K562 (cell line): ENCODE results near the gene WHAMM. TPM values are rescaled to one million over a fixed set of nuclear protein-coding genes. Genes with fewer than 3 reads are reported as not detected.

Experiments used
- BRD4 ChIP-seq: fragments of 200-600 bp; sonication (generic); IDR thresholded peaks from 2 replicates; pipeline ENCODE4 v1.6.1; 2017; ENCODE audit warnings: inconsistent platforms
- EGR1 ChIP-seq: fragments of 450-650 bp; conservative IDR thresholded peaks from 2 replicates; pipeline ENCODE4 v1.6.1; 2017; ENCODE audit warnings: mild to moderate bottlenecking
- ETV5 ChIP-seq: sonication (generic); formaldehyde crosslinking; IDR thresholded peaks from 2 replicates; pipeline ENCODE4 v1.4.0; 2020; ENCODE audit warnings: low read depth, mild to moderate bottlenecking, missing genetic modification reagents
- FOXM1 ChIP-seq, 2 experiments: fragments of 450-650 bp in 1 of 2; sonication (generic) in 1 of 2; formaldehyde crosslinking in 1 of 2; IDR thresholded peaks; 2 replicates each; pipeline versions ENCODE4 v1.6.1 to v1.9.0; 2017 to 2022; ENCODE audit warnings: low read depth in 2 of 2, mild to moderate bottlenecking in 2 of 2, missing genetic modification reagents in 1 of 2, moderate library complexity in 1 of 2
- GTF2E2 ChIP-seq: fragments of 200-800 bp; sonication (Bioruptor generic); IDR thresholded peaks from 2 replicates; pipeline ENCODE4 v1.6.1; 2016; ENCODE audit warnings: missing genetic modification characterization, missing compliant biosample characterization
- HDAC8 ChIP-seq: fragments of 450-650 bp; IDR thresholded peaks from 2 replicates; pipeline ENCODE4 v1.6.1; 2016; ENCODE audit warnings: mild to moderate bottlenecking, missing genetic modification characterization, moderate library complexity, missing compliant biosample characterization
- HMBOX1 ChIP-seq: sonication (generic); IDR thresholded peaks from 2 replicates; pipeline ENCODE4 v1.6.1; 2016
- MAZ ChIP-seq, 2 experiments: fragments of 450-650 bp in 1 of 2; sonication (generic) in 1 of 2; formaldehyde crosslinking; IDR thresholded peaks in 1 of 2; conservative IDR thresholded peaks in 1 of 2; 2 replicates each; pipeline versions ENCODE4 v1.4.0 to v1.5.0; 2020; ENCODE audit warnings: mild to moderate bottlenecking in 1 of 2, missing genetic modification reagents in 1 of 2
- MCM5 ChIP-seq: fragments of 450-650 bp; IDR thresholded peaks from 2 replicates; pipeline ENCODE4 v1.6.1; 2016; ENCODE audit warnings: low read depth
- NFE2 ChIP-seq: IDR thresholded peaks from 2 replicates; pipeline ENCODE4 v1.6.1; 2014; ENCODE audit warnings: antibody characterized with exemption, low read depth
- PCBP2 ChIP-seq: fragments of 200-400 bp; formaldehyde crosslinking; IDR thresholded peaks from 2 replicates; pipeline ENCODE4 v1.6.1; 2018; ENCODE audit warnings: low read length, low read depth, mild to moderate bottlenecking, moderate library complexity; ENCODE audit not compliant: poor library complexity, severe bottlenecking
- PHTF2 ChIP-seq: fragments of 250-450 bp; sonication (Bioruptor Pico); IDR thresholded peaks from 2 replicates; pipeline ENCODE4 v1.5.0; 2021; ENCODE audit warnings: mild to moderate bottlenecking
- SIX5 ChIP-seq, 2 experiments: IDR thresholded peaks; 2 replicates each; pipeline ENCODE4 v1.6.1; 2011; ENCODE audit warnings: low read length in 2 of 2, borderline replicate concordance in 1 of 2, low read depth in 1 of 2, mild to moderate bottlenecking in 1 of 2, moderate library complexity in 1 of 2; ENCODE audit not compliant: insufficient read depth in 1 of 2
- SMAD1 ChIP-seq: fragments of 150-350 bp; IDR thresholded peaks from 2 replicates; pipeline ENCODE4 v1.6.1; 2014; ENCODE audit warnings: low read length, low read depth; ENCODE audit not compliant: partially characterized antibody
- SMARCB1 ChIP-seq: IDR thresholded peaks from 2 replicates; pipeline ENCODE4 v1.6.1; 2011; ENCODE audit warnings: improper control_type of control experiment, low read depth; ENCODE audit not compliant: insufficient read length
- STAT5B ChIP-seq: fragments of 250-450 bp; sonication (Bioruptor Pico); IDR thresholded peaks from 2 replicates; pipeline ENCODE4 v1.8.0; 2021; ENCODE audit warnings: mild to moderate bottlenecking, inconsistent platforms
- SUPT5H ChIP-seq: fragments of 450-650 bp; IDR thresholded peaks from 2 replicates; pipeline ENCODE4 v1.6.1; 2016
- YBX1 ChIP-seq: fragments of 450-650 bp; IDR thresholded peaks from 2 replicates; pipeline ENCODE4 v1.7.1; 2016; ENCODE audit warnings: mild to moderate bottlenecking
- YY1 ChIP-seq, 3 experiments: IDR thresholded peaks; 2 replicates each; pipeline ENCODE4 v1.6.1; 2011; ENCODE audit warnings: low read length in 2 of 3, mild to moderate bottlenecking in 2 of 3, moderate library complexity in 2 of 3, borderline replicate concordance in 1 of 3, control low read depth in 1 of 3, low read depth in 1 of 3; ENCODE audit not compliant: insufficient read depth in 3 of 3, insufficient replicate concordance in 2 of 3, control insufficient read depth in 1 of 3, insufficient read length in 1 of 3; ENCODE audit errors: extremely low read depth in 1 of 3
- ZC3H11A ChIP-seq: IDR thresholded peaks from 2 replicates; pipeline ENCODE4 v1.6.1; 2012; ENCODE audit warnings: low read depth, low read length, improper control_type of control experiment
- ZNF23 ChIP-seq: fragments of 250-450 bp; sonication (Bioruptor Pico); IDR thresholded peaks from 2 replicates; pipeline ENCODE4 v1.4.0; 2020; ENCODE audit warnings: mild to moderate bottlenecking
- ZNF280B ChIP-seq: fragments of 250-450 bp; sonication (Bioruptor Pico); IDR thresholded peaks from 2 replicates; pipeline ENCODE4 v1.5.1; 2021; ENCODE audit warnings: mild to moderate bottlenecking
- ZNF512 ChIP-seq: IDR thresholded peaks from 2 replicates; pipeline ENCODE4 v1.6.1; 2016; ENCODE audit warnings: missing genetic modification characterization, missing compliant biosample characterization
- polyA plus RNA-seq, 8 experiments: library from polyadenylated mRNA; depleted of rRNA in 4 of 8; stranded (reverse) in 5 of 8; unstranded in 3 of 8; fragments of >200 nt; fragmentation: Nextera tagmentation in 2 of 8; fragmentation: Illumina TruSeq in 1 of 8; extraction: Ambion mirVana in 2 of 8; extraction: Trizol in 1 of 8; gene quantifications; 2 replicates each; pipeline versions ENCODE4 v1.2.1 to v1.2.3, GENCODE V29; 2011 to 2014; ENCODE audit warnings: inconsistent platforms in 1 of 8, missing spikeins in 1 of 8
- total RNA-seq, 7 experiments: library from RNA; depleted of rRNA in 6 of 7; stranded (reverse); fragments of >200 nt in 6 of 7; fragmentation: Illumina TruSeq in 2 of 7; extraction: Trizol in 2 of 7; gene quantifications; 2 replicates each; pipeline versions ENCODE4 v1.2.1 to v1.2.3, GENCODE V29; 2011 to 2021; ENCODE audit warnings: low replicate concordance in 1 of 7

Gene WHAMM
- total and polyA plus RNA-seq, 9 of the 15 experiments (the other 6 are each of a cell fraction or from before 2014, with no cell fraction given): 2.0 to 4.8 (median 3.6) TPM

GRCh38 chr15:82809308-82810060 is at the start of gene WHAMM (continued):
- no peak for TF ChIP-seq SIX5 (IDR thresholded peaks at IDR 0.05; ENCODE audit: borderline replicate concordance in 1 of 2, insufficient read depth in 1 of 2, low read depth in 1 of 2, low read length in 2 of 2)
- no peak for TF ChIP-seq SMARCB1
- peak; percentile 73; the same call in 1 of the 2 replicates for TF ChIP-seq GTF2E2 (tag)
- TF ChIP-seq FOXM1 (IDR thresholded peaks at IDR 0.05; ENCODE audit: low read depth): no peak
- no peak for TF ChIP-seq FOXM1 (CRISPR knock-in tag; IDR thresholded peaks at IDR 0.05; ENCODE audit: low read depth)
- no peak for TF ChIP-seq HMBOX1
- no peak for TF ChIP-seq NFE2
- TF ChIP-seq BRD4: no peak
- TF ChIP-seq SUPT5H: peak; percentile 88
- TF ChIP-seq PCBP2: no peak
- no peak for TF ChIP-seq ZC3H11A
- TF ChIP-seq PHTF2 (CRISPR knock-in tag): no peak
- TF ChIP-seq ZNF280B (CRISPR knock-in tag): no peak
- TF ChIP-seq MAZ (CRISPR knock-in tag; conservative IDR thresholded peaks at IDR 0.05 in 1 of 2, IDR thresholded peaks at IDR 0.05 in 1 of 2): peak in 1 of 2 experiments; percentile 71; a peak in 3 of 4 replicates
- no peak for TF ChIP-seq YBX1
- TF ChIP-seq SMAD1: peak; percentile 43
- no peak for TF ChIP-seq STAT5B (CRISPR knock-in tag)
- no peak for TF ChIP-seq ZNF512 (tag)
- no peak for TF ChIP-seq HDAC8
- no peak for TF ChIP-seq ETV5 (CRISPR knock-in tag)
- TF ChIP-seq ZNF23 (CRISPR knock-in tag): no peak
- peak in 2 of 3 experiments; percentile 41 to 63 for TF ChIP-seq YY1 (IDR thresholded peaks at IDR 0.05; ENCODE audit: borderline replicate concordance in 1 of 3, control insufficient read depth in 1 of 3, extremely low read depth in 1 of 3, insufficient read depth in 3 of 3, insufficient read length in 1 of 3, insufficient replicate concordance in 2 of 3, low read depth in 1 of 3, low read length in 2 of 3)
- no peak for TF ChIP-seq MCM5
- TF ChIP-seq EGR1: no peak
